Liver (tissue), 9 donors: ENCODE measurements around the gene F12. TPM values are rescaled to one million over a fixed set of nuclear protein-coding genes. Genes with fewer than 3 reads are reported as not detected.

Source experiments
- DNase-seq: peaks from one replicate; pipeline ENCODE4 v3.0.0-alpha.2; 2017; ENCODE audit warnings: low spot score
- H3K27ac ChIP-seq, 2 donors: one replicate each; pipeline ENCODE4 v1.7.0; 2013; ENCODE audit warnings: inconsistent platforms in 2 of 2, low read length in 2 of 2, control low read depth in 1 of 2, low read depth in 1 of 2, mild to moderate bottlenecking in 1 of 2
- H3K27me3 ChIP-seq, 4 donors: one replicate each; pipeline versions ENCODE4 v1.6.1 to v1.7.0; 2013; ENCODE audit warnings: low read length in 3 of 4, inconsistent platforms in 1 of 4, mild to moderate bottlenecking in 1 of 4, moderate library complexity in 1 of 4; ENCODE audit not compliant: control insufficient read depth in 4 of 4, insufficient read depth in 4 of 4
- H3K36me3 ChIP-seq, 4 donors: one replicate each; pipeline versions ENCODE4 v1.6.1 to v1.7.0; 2013; ENCODE audit warnings: low read length in 3 of 4, mild to moderate bottlenecking in 3 of 4, low read depth in 1 of 4, moderate library complexity in 1 of 4; ENCODE audit not compliant: control insufficient read depth in 4 of 4, insufficient read depth in 3 of 4
- H3K4me1 ChIP-seq, 4 donors: one replicate each; pipeline versions ENCODE4 v1.6.1 to v1.7.0; 2013; ENCODE audit warnings: low read length in 3 of 4, mild to moderate bottlenecking in 3 of 4, moderate library complexity in 1 of 4; ENCODE audit not compliant: control insufficient read depth in 4 of 4, insufficient read depth in 4 of 4
- H3K4me3 ChIP-seq, 3 donors: one replicate each; pipeline versions ENCODE4 v1.6.1 to v1.7.0; 2013; ENCODE audit warnings: low read length in 3 of 3, control low read depth in 1 of 3, low read depth in 1 of 3, mild to moderate bottlenecking in 1 of 3
- H3K9ac ChIP-seq, 2 donors: one replicate each; pipeline ENCODE4 v1.7.0; 2013; ENCODE audit warnings: low read length in 2 of 2, mild to moderate bottlenecking in 2 of 2, moderate library complexity in 2 of 2, control low read depth in 1 of 2, low read depth in 1 of 2
- H3K9me3 ChIP-seq, 4 donors: one replicate each; pipeline versions ENCODE4 v1.6.1 to v1.7.0; 2013; ENCODE audit warnings: low read length in 3 of 4; ENCODE audit not compliant: control insufficient read depth in 4 of 4
- ATF3 ChIP-seq: IDR thresholded peaks from 2 replicates; pipeline ENCODE4 v1.6.1; 2016; ENCODE audit warnings: antibody characterized with exemption
- CTCF ChIP-seq: fragments of 150-350 bp; IDR thresholded peaks from 2 replicates; pipeline ENCODE4 v1.5.1; 2017; ENCODE audit warnings: improper control_type of control experiment, low read depth, low read length; ENCODE audit not compliant: missing input control
- EGR1 ChIP-seq, 2 donors: IDR thresholded peaks; 2 replicates each; pipeline ENCODE4 v1.6.1; 2016 to 2018; ENCODE audit warnings: antibody characterized with exemption in 2 of 2, low read depth in 2 of 2
- FOXA1 ChIP-seq: IDR thresholded peaks from 2 replicates; pipeline ENCODE4 v1.6.1; 2016; ENCODE audit warnings: antibody characterized with exemption
- FOXA2 ChIP-seq: IDR thresholded peaks from 2 replicates; pipeline ENCODE4 v1.6.1; 2016; ENCODE audit warnings: antibody characterized with exemption
- GABPA ChIP-seq, 2 donors: IDR thresholded peaks in 1 of 2; conservative IDR thresholded peaks in 1 of 2; 2 replicates each; pipeline ENCODE4 v1.6.1; 2016; ENCODE audit warnings: antibody characterized with exemption in 2 of 2, mild to moderate bottlenecking in 1 of 2, moderate library complexity in 1 of 2
- HNF4A ChIP-seq, 2 donors: conservative IDR thresholded peaks; 2 replicates each; pipeline ENCODE4 v1.6.1; 2016; ENCODE audit warnings: antibody characterized with exemption in 2 of 2, mild to moderate bottlenecking in 2 of 2
- HNF4G ChIP-seq: IDR thresholded peaks from 2 replicates; pipeline ENCODE4 v1.6.1; 2016; ENCODE audit warnings: antibody characterized with exemption
- JUND ChIP-seq, 2 donors: IDR thresholded peaks; 2 replicates each; pipeline ENCODE4 v1.6.1; 2016; ENCODE audit warnings: antibody characterized with exemption in 2 of 2
- MAX ChIP-seq: IDR thresholded peaks from 2 replicates; pipeline ENCODE4 v1.6.1; 2016; ENCODE audit warnings: antibody characterized with exemption
- NR2F2 ChIP-seq: IDR thresholded peaks from 2 replicates; pipeline ENCODE4 v1.6.1; 2016; ENCODE audit warnings: antibody characterized with exemption
- RAD21 ChIP-seq, 2 donors: IDR thresholded peaks; 2 replicates each; pipeline ENCODE4 v1.6.1; 2016; ENCODE audit warnings: antibody characterized with exemption in 2 of 2, mild to moderate bottlenecking in 2 of 2
- REST ChIP-seq: IDR thresholded peaks from 2 replicates; pipeline ENCODE4 v1.6.1; 2016; ENCODE audit warnings: antibody characterized with exemption, mild to moderate bottlenecking
- SP1 ChIP-seq: IDR thresholded peaks from 2 replicates; pipeline ENCODE4 v1.6.1; 2018; ENCODE audit warnings: antibody characterized with exemption, mild to moderate bottlenecking
- TAF1 ChIP-seq: conservative IDR thresholded peaks from 2 replicates; pipeline ENCODE4 v1.6.1; 2016; ENCODE audit warnings: antibody characterized with exemption, mild to moderate bottlenecking
- YY1 ChIP-seq: IDR thresholded peaks from 2 replicates; pipeline ENCODE4 v1.6.1; 2016; ENCODE audit warnings: antibody characterized with exemption, mild to moderate bottlenecking
- ZBTB33 ChIP-seq: IDR thresholded peaks from 2 replicates; pipeline ENCODE4 v1.6.1; 2016; ENCODE audit warnings: antibody characterized with exemption
- WGBS: extraction: QIAGEN DNeasy Blood & Tissue Kit; methylation state at CpG from one replicate; pipeline ENCODE4 v1.1.7; 2013; 5-methylcytosine and 5-hydroxymethylcytosine counted together
- polyA plus RNA-seq, 2 donors: library from polyadenylated mRNA; stranded (reverse) in 1 of 2; unstranded in 1 of 2; fragments of 200-250 nt in 1 of 2; fragments of >200 nt in 1 of 2; fragmentation: Nextera tagmentation in 1 of 2; extraction: Ambion mirVana in 1 of 2; gene quantifications; one replicate each; pipeline versions ENCODE4 v1.2.1 to v1.2.3, GENCODE V29; 2013 to 2015
- total RNA-seq, 2 donors: library from RNA; depleted of rRNA; stranded (reverse); fragments of >200 nt; gene quantifications; one replicate each; pipeline ENCODE4 v1.2.3, GENCODE V29; 2014
- donor health status: healthy.
- donor health status: healthy.
- donor health status: healthy.
- donor health status: healthy.
- donor health status: healthy.

Gene F12
- total and polyA plus RNA-seq, 4 donors: 27.7 to 328 (median 275) TPM

GRCh38 chr5:177425196-177425800 lies 15.9 kb upstream of the F12 start:
- 53% methylated on average over 13 of the region's 13 CpGs for WGBS
- DNase-seq: no peak
- H3K4me1 ChIP-seq: peaks cover 3 to 20% (median 17%) of the 10 kb centered on the region in 4 donors
- H3K9ac ChIP-seq: peak overlapping the region; percentile 55 to 58
- no peaks in the 10 kb centered on the region for H3K36me3 ChIP-seq
- no peaks in the 10 kb centered on the region for H3K27me3 ChIP-seq
- H3K27ac ChIP-seq: peak overlapping the region; percentile 92 to 95
- no peaks in the 10 kb centered on the region for H3K9me3 ChIP-seq
- TF ChIP-seq TAF1: no peak
- TF ChIP-seq FOXA1: no peak
- TF ChIP-seq EGR1 (IDR thresholded peaks at IDR 0.05; ENCODE audit: low read depth in 2 of 2): no peak
- no peak for TF ChIP-seq NR2F2
- no peak for TF ChIP-seq FOXA2
- TF ChIP-seq RAD21 (IDR thresholded peaks at IDR 0.05): no peak
- TF ChIP-seq HNF4G: no peak
- no peak for TF ChIP-seq ZBTB33
- TF ChIP-seq REST: no peak
- no peak for TF ChIP-seq JUND (IDR thresholded peaks at IDR 0.05)
- no peak for TF ChIP-seq MAX
- TF ChIP-seq YY1: no peak
- TF ChIP-seq GABPA (IDR thresholded peaks at IDR 0.05 in 1 of 2, conservative IDR thresholded peaks at IDR 0.05 in 1 of 2): no peak
- peak overlapping the region in 2 of 3 donors; percentile 58 to 60 for H3K4me3 ChIP-seq

- Histone ChIP-seq H3K27me3 (no peaks in the 10 kb centered on the region), H3K4me3 (no peak overlapping the region), H3K9me3 (no peaks in the 10 kb centered on the region), H3K36me3 (no peaks in the 10 kb centered on the region), H3K4me1 (peaks cover 3 to 20% (median 17%) of the 10 kb centered on the region in 4 donors), H3K27ac (no peak overlapping the region), H3K9ac (no peak overlapping the region)
- no peak for DNase-seq
- 96% methylated on average over 2 of the region's 2 CpGs for WGBS
- TF ChIP-seq MAX (no peak), EGR1 (IDR thresholded peaks at IDR 0.05; ENCODE audit: low read depth in 2 of 2) (no peak), NR2F2 (no peak), SP1 (no peak), HNF4A (conservative IDR thresholded peaks at IDR 0.05) (no peak), RAD21 (IDR thresholded peaks at IDR 0.05) (no peak), HNF4G (no peak), ZBTB33 (no peak), TAF1 (no peak), JUND (IDR thresholded peaks at IDR 0.05) (no peak), FOXA1 (no peak), ATF3 (no peak), REST (no peak), CTCF (no peak), YY1 (no peak)
Observed at GRCh38 chr5:177423671-177424070, 14.3 kb upstream of the F12 start.
